Thyroid gland (tissue), 4 donors: ENCODE measurements around the gene PHTF2.

ENCODE experiments used
- POLR2A ChIP-seq, 2 donors: fragments of 450-650 bp; IDR thresholded peaks; one replicate each; pipeline ENCODE4 v1.6.1; 2017; ENCODE audit warnings: antibody characterized with exemption in 2 of 2, mild to moderate bottlenecking in 2 of 2, moderate library complexity in 1 of 2
- TF ChIP-seq, protein P1 (sequence below), 6 experiments: fragments of 200-600 bp in 3 of 6; fragments of 450-650 bp in 3 of 6; sonication (generic) in 3 of 6; IDR thresholded peaks; one replicate each; pipeline ENCODE4 v1.5.1; 2016 to 2019; ENCODE audit warnings: antibody characterized with exemption in 6 of 6, mild to moderate bottlenecking in 2 of 6, inconsistent platforms in 1 of 6, moderate library complexity in 1 of 6

GRCh38 chr7:77824636-77825035, 26.1 kb downstream of the PHTF2 start:
- TF ChIP-seq, protein P1, sequence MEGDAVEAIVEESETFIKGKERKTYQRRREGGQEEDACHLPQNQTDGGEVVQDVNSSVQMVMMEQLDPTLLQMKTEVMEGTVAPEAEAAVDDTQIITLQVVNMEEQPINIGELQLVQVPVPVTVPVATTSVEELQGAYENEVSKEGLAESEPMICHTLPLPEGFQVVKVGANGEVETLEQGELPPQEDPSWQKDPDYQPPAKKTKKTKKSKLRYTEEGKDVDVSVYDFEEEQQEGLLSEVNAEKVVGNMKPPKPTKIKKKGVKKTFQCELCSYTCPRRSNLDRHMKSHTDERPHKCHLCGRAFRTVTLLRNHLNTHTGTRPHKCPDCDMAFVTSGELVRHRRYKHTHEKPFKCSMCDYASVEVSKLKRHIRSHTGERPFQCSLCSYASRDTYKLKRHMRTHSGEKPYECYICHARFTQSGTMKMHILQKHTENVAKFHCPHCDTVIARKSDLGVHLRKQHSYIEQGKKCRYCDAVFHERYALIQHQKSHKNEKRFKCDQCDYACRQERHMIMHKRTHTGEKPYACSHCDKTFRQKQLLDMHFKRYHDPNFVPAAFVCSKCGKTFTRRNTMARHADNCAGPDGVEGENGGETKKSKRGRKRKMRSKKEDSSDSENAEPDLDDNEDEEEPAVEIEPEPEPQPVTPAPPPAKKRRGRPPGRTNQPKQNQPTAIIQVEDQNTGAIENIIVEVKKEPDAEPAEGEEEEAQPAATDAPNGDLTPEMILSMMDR (IDR thresholded peaks at IDR 0.05) = no peak
- TF ChIP-seq POLR2A (IDR thresholded peaks at IDR 0.05) = no peak
